GM18858 (cell line): ENCODE measurements around the gene CCDC197.

Experiments used
- ATAC-seq: cut with Tn5 transposase; IDR thresholded peaks from one replicate; pipeline ENCODE4 v1.9.1; 2021; ENCODE audit not compliant: unreplicated experiment

The CCDC197 gene

DNA sequence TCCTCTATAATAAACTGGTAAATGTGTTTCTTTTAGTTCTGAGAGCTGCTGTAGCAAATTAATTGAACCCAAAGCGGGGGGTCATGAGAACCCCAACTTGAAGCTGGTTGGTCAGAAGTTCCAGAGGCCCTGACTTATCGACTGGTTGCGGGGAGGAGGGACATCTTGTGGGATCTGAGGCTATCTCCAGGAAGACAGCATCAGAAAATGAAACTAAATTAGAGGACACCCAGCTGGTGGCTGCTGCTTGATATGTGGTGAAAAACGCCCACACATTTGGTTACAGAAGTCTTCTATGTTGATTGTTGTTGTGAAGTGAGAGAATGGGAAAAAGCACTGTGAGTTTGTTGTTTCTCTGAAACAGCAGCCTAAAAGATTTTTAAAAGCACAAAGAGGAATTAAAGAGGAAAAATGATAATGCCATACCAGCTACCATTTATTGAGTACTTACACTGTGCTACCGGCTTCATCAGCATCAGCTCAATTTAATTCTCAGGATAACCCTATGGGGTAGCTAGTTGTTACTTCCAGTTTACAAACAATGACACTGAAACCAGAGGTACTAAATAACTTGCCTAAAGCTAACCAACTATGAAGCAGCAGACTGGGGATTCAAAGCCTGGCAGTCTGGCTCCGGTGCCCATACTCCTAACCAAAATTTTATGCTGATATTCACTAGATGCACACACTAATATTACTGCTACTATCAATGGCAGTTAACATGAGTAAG, 59.6 kb downstream of the CCDC197 start:
- peak; percentile 50 for ATAC-seq

DNA sequence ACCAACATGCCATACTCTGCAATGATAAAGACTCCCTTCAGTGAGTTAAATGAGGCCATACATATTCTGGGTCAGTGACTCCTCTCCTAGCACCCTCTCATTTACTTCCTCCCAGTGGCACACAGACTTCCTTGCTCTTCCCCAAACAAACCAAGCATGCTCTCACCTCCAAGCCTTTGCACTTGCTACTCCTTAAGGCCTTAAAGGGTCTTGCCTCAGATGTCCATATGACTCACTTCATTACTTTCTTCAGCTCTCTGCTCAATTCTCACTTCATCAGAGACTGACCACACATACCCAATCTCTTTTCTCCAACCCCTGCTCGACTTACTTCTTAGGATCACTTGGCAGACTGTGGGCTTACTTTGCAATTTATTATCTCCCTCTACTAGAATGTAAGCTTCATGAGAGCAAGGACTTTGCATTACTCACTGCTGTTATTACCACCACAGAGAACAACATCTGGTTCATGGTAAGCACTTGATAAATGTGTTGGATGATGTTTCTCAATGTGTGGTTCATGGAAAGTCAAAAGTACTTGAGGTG, 61.1 kb downstream of the CCDC197 start:
- ATAC-seq, result no peak
